Activated CD4-positive, CD25-positive, alpha-beta regulatory T cell treated with anti-CD3 and anti-CD28 coated beads, Interleukin-2, amount 50 U/mL, for 16 hours (primary cell): ENCODE data around the gene PPIC.

ENCODE experiments used
- DNase-seq: peaks from one replicate; pipeline ENCODE4 v3.0.0-alpha.2; 2020; ENCODE audit warnings: low read depth, low spot score

The PPIC gene

DNA sequence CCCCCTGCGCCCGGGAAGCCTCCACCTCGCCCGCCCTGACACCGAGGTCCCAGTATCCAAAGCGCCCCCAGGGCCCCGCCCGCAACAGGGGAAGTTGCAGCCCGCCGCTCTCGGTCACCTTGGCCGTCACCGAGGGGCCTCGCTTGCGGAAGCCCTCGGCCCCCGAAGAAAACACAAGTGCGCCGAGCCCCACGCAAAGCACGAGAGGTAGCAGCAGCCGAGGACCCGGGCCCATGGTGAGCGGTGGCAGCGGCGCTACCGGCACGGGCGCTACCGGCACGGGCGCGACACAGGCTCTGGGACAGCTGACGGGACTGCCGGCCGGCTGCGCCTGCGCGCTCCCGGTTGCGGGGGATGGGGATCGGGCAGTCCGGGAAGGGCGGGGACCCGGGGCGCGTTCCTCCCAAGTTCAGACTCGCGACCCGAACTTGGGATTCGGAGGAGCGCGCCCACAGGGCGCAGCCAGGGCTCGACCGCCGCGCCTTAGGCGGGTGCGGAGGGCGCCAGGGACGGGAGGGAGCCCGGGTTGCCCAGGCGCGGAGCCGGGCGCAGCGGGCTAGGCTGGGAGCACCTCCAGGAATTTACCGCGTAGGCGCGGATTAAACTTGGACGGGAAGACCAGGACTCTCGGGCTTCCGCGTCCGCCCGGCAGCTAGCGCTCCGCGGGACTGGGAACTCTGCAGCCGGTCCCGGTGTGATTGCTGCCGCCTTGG is at the start of gene PPIC:
Gene PPIC (minus strand): TSS at position 335 of the 713 bp plus-strand sequence. CDS start 100 bp downstream, at position 235.
- no peak for DNase-seq

DNA sequence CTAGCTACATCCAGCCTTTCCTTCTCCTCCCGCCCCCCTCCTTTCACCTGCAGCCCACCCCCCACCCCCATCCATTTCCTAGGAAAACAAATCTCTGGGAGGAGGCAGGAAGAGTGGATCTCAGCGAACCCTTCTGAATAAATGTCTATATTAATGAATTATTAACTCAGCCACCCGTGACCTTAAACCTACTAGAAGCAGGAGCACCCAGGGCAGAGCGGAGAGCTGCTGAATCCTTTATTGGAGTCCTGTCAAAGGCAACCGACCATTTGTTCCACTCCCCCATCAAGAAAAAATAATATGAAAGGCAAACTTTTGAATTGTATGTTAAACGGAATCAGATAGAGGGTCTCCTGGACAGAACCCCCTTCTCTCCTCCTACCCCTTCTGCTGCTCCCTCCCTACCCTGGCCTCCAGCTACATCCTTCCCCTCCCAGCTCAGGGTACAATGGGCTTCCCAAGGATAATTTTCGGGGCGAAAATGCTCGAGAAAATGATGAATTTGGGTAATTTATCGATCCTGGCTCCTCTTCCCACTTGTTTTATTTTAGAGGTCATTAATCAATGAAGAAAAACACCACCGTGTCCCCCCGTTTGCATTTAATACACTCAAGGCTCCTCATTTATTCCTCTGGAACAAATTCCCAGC is 49.2 kb upstream of the PPIC start:
- DNase-seq: no peak

DNA sequence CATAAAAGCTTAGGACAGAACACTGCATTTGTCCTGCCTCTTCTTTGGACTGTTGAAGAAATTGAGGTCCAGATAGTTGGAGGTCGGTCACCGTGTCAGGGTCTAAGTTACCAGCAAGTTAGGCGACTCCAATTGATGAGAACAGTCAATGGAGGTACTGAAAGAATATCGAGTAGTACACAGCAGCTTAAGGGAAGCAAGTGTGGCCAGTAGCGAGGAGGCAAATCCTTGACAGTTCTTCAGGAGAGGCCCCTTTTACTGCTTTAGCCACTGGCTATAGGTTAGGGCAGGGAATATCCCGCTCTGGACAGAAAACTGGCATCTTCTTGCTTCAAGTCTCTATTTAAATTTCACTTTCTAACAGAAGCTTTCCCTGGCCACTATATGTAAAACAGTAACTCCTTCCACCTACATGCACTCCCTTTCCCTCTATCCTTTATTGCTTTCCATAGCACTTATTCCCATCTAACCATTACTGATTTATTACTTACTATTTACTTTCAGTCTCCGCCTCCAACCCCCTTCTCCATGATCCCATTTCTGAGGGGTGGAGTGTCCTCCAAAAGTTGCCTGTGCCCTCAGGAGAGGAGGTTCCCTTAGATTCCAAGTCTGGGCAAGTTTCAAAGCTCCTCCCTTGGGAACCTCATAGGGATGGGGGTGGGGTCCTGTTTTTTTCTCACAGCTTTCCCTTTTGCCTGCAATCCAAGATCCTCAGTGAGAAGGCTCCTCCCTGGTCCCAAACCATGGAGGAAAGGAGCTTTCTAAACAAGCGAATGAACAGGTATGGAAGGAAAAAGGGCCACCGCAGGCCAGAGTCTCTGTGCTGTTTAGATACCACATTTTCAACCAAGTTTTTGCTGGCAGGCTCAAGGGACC is 48.4 kb upstream of the PPIC start:
- no peak for DNase-seq

DNA sequence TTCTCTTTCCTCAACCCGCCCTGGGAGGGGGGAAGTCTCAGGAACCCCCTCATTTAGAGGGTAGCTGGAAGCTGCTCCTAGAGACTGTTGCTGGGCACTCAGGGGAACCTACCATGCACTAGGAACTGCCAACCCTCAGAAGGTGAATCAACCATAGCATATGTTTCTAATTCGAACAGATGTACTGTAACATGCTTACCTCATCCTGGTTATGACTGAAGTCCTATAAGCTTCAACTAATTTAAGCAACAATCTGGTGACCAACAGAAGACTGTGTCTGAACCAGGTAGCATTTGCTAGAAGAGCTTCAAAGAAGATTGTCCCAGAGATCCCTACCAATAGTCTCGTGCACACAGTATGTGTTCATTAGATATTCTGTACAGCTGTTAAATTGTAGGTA is 46.8 kb upstream of the PPIC start:
- DNase-seq: no peak

DNA sequence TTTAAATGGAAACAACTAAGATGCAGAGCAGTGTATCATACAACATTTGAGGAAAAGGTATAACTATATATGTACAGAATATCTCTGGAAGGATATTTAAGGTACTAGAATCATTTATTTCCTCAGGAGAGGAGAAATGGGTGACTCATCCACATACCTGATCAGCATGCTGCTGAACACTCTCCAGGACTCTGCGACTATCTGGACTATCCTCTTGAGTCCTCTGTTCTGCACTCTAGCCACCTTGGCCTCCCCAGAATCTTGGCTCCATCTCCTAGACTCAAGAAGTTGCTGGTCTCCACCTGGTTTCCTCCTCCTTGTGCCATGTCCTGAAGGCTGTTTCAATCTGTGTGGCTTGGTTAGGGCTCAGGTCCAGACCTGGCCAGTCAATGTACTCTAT is 43.7 kb upstream of the PPIC start:
- no peak for DNase-seq

DNA sequence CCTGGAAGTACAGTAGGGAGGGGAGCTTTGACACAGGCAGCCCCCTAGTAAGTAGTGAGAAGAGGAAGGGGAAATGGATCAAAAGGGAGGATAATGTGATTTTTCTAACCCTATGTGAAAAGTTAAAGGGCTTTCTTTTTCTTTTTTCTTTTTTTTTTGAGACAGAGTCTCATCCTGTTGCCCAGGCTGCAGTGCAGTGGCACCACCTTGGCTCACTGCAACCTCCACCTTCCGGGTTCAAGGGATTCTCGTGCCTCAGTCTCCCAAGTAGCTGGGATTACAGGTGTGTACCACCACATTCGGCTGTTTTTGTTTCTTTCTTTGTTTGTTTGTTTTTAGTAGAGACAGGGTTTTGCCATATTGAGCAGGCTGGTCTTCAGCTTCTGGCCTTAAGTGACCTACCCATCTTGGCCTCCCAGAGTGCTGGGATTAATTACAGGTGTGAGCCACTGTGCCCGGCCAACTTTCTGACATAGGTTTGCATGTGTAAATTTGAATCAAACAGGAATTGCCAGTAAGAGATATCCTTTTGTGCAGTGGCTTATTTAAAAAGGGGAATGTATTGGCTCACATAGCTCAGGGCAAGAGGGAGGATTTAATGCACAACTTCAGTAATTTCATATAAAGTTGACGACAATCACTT is 39.1 kb upstream of the PPIC start:
- DNase-seq: no peak

DNA sequence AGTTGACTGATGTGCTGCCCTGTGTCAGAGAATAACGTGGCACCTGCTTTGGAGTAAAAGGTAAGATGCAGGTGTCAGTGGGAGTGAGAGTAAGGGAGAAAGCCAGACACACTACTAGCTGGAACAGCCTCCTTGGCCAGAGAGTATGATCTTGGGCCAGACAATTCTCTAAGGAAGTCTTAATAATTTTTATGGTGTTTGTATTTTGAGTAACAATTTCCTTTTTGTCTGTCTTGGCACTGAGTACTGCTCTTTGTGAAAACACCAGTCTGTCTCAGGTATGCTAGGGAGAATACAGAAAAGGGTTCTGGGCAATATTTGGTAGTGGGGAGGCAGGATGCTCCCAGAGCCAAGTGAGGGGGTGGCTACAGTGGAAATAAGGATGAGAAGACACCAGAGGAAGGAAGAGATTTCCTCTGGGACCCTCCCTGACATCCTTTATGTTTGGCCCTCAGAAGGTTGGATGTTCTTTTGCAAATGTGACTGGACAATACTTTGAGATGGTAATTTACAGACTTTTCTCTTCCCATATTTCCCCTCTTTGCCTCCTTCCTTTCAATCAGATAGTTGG is 31.9 kb upstream of the PPIC start:
- no peak for DNase-seq

DNA sequence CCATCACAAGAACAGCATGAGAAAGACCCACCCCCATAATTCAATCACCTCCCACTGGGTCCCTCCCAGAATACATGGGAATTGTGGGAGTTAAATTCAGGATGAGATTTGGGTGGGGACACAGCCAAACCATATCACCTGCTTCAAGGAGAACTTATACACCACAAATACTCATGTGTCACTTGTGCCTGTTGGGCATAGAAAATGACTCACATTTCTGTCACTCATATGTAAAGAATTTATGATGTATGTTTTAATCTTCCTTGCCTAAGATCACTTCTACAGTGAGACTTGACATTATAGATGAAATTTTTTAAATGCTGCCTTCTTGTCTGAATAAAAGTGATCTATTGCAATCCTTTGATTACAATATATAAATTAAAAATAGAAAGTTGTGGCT is 29.5 kb upstream of the PPIC start:
- DNase-seq: no peak

DNA sequence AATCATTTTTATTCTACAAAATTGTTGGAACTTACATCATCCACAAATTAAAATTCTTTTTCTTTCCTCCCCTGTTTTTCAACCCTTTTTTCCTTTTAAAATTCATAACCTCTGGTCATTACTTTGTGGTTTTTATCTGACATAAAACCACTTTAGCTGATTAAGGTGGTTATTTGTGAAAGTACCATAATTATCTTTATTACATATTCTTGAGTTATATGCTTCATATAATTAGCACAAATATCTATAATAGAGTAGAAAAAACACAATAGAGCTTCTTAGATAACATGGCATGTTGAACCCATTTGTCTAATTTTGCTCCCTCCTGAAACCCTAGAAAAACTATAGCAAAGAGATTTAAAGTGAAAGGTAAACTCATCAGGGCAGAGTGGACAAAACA is 22.9 kb upstream of the PPIC start:
- DNase-seq: no peak

DNA sequence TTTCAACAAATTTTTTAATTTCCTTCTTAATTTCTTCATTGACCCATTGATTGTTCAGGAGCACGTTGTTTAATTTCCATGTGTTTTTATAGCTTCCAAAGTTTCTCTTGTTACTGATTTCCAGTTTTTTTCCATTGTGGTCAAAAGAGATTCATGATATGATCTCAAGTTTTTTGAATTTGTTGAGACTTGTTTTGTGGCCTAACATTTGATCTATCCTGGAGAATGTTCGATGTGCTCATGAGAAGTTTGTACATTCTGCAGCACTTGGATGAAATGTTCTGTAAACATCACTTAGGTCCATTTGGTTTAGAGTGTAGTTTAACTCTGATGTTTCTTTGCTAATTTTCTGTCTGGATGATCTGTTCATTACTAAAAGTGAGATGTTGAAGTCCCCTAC is 14.7 kb upstream of the PPIC start:
- DNase-seq: no peak

DNA sequence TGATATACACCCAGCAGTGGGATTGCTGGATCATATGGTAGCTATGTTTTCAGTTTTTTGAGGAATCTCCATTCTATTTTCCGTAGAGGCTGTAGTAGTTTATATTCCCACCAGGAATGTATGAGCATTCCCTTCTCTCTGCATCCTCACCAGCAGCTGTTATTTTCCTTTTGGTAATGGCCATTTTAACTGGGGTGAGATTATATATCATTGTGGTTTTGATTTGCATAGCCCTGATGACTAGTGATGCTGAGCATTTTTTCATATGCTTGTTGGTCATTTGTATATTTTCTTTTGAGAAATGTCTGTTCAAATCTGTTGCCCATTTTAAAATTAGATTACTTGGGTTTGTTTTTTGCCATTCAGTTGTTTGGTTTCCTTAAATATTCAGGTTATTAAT is 11.2 kb upstream of the PPIC start:
- DNase-seq: no peak

DNA sequence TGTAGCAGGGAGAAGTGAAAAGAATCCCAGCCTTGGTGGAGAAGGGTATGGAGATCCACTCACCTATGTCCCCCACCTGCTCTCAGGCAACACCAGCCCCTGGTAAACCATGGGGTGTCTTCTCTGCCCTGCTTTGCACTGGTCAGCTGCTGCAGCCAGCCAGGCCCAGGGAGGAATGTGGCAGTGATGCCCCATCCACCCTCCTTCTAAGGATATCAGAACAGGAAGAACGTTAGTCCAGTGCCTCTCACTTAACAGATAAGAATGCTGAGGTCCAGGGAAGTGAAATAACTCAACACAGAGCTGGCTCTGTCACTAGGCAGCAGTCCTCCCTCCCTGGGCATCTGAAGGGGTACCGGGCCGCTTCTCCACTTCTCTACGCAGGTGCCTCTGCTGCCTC is 9.7 kb upstream of the PPIC start:
- DNase-seq: no peak

DNA sequence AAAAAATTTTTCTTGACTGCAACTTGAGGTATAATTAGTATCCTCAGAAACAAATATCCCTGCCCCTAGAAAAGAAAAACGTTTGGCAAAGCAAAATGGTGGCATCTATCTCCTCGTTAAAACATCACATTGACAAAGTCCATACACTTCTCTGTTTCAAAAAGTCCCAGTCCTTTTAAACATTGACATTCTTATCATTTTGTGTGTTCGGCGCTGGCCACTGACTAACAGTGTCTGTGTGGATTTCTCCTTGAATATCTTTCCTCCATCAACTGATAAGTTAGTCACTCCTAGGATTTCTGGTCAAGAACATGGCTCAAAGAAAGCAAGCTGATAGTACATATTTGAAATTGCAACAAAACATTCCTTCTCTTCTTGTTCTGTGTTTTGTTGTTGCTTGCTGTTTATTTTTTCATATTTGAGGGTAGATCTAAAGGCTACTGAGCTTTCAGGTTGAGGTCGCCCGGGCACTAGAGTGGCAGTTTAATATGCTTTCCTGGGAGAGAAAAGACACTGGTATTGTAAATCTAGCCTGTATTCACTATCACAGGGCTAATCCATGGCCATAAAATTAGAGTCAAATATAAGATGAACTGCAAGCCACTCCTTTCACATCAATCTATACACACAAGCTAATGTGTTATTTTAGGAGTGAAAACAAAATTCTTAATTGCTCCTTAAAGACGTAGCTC is 8.5 kb upstream of the PPIC start:
- DNase-seq: no peak

DNA sequence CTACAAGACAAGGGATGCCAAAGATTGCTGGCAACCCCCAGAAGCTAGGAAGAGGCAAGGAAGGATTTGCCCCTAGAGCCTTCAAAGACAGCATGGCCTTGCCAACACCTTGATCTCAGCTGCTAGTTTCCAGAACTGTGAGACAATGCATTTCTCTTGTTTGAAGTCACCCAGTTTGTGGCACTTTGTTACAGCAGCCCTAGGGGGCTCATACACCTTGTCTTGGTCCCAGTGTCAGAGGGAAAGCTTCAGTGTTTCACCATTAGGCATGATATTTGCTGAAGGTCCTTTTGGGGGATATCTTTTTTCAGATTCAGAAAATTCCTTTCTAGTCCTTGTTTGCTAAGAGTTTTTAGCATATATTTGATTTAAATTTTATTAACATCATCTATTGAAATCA is 3.1 kb upstream of the PPIC start:
- DNase-seq: no peak

DNA sequence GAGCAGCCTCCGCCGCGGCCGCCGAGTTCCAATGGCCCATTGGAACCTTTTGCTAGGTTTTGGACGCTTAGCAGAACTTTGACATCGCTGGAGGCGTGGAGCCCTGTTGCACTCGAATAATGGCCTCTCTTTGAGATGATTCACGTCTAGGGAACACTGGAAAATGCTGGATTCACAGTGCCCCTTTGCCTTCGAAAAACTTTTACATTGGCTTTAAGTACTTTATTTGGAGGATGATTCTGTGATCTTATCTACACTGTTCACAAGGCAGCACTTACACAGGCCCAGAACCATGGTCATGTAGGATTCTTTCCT is 536 bp upstream of the PPIC start:
- DNase-seq: no peak

DNA sequence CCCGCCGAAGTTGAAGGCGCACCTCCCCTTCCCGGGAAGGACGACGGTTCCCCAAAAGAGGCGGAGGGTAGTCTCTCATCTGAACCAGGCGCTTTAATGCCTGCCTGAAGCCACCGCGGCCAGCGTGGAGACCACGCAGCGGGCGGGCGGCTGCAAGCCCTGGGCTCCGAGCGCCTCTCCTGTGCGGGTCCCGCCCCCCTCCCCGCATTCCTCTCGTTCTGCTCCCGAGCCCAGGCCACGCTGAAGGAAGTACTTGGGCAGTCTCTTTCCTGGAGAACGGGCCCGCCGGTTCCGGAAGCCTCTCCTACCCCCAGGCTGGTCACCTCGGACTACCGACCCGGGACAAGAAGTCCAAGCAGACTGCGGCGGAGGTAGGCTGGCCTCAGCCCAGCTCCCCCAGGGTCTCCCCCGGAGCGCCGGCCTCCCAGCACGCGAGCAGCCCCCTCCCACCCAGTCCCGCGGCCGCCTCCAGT is 571 bp downstream of the PPIC start:
- DNase-seq: no peak

DNA sequence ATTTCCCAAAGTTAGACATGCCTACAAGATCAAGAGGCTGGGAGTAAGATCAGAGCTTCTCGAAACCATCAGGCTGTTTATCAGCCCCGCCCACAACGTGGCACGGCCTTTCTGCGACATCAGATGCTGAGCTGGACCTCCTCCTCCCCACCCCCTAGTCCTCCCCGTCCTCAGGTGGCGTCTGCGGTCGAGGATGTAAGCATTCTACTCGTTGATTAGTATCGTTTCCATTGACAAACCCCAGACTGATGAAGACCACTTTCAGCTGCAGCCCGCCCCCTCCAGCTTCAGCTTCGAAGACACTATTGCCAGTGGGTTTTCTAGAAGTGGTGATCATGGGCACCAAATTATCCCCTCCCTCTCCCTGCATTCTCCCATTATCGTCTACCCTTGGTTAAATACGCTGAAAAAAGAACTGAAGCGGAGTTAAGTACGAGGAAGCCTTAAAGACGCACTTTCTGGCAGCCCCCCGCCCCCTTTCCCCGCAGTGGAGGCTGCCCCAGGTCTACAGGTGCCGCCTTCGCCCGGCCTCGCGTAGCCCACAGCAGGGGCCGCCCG is 1.1 kb downstream of the PPIC start:
- DNase-seq: no peak

DNA sequence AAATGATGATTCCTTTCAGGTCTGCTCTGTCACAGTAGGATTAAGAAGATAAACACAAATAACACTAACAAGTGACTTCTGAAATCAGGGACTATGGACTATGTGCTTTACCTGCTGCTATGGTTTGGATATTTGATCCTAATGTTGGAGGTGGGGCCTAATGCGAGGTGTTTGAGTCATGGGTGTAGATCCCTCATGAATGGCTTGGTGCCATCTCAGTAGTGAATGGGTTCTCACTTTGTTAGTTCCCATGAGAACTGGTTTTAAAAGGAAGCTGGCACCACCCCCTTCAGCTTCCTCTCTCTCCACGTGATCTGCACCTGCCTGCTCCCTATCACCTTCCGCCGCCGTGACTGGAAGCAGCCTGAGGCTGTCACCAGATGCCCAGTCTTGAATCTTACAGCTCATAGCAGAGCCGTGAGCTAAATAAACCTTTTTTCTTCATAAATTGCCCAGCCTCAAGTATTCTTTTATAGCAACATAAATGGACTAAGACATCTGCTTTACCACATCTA is 3.3 kb downstream of the PPIC start:
- DNase-seq: no peak

DNA sequence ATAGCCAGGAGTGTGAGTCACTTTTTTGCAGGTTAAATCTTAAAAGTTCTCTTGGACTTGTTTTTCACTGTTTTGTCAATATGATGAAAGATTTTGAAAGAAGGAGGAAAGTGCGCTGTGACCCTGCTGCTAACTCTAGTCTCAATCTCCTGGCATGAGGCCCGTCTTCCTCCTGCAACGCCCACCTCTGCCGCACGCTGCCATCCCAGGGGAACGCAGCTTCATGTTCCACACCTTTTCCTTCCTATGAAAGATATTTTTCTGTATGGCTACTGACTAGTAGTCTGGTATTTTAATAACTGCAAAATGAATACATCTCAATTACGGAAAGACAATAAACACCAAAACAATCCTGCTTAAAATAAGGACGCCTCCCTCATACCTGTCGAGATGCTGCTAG is 8.3 kb downstream of the PPIC start:
- no peak for DNase-seq

DNA sequence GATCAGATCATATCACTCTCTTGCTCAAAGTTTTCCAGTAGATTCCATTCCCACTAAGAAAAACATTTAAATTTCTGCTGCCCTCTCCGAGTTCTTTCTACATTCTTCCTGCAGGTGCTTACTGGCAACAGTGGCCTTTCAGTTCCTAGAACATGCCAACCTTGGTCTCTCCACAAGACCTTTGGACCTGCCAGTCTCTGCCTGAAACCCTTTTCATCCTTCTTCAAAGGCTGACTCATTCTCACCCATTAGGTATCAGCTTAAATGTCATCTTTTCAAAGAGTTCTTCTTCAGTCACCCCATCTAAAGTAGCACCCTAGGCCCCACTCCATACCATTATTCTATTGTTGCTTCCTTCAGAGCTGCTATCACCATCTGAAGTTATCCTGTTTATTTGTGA is 21.8 kb downstream of the PPIC start:
- DNase-seq: no peak

DNA sequence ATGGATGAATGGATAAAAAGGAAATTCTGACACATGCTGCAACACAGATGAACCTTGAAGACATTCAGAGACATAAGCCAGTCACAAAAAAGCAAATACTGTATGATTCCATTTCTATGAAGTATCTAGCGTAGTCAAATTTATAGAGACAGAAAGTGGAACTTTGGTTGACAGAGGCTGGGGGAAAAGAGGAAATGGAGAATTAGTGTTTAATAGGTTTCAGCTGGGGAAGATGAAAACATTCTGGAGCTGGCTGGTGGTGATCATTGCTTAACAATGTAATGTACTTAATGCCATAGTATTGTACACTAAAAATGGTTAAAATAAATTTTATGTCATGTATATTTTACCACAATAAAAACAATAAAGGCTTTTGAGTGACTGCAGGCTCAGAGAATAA is 24.2 kb downstream of the PPIC start:
- DNase-seq: no peak
